Activated CD4-positive, CD25-positive, alpha-beta regulatory T cell (primary cell): ENCODE results near the gene SYNE4.
A peak's percentile ranks its signal among the peaks of the same experiment; 100 is the strongest.
"Not testable (repeated sequence)": the region's sequence is repeated elsewhere in the genome, so short reads cannot be mapped to it uniquely, and the experiment has no call there.

Experiments
- DNase-seq, 4 experiments: peaks; one replicate each; lab custom pipeline; 2025; lab: John Stamatoyannopoulos, UW

The SYNE4 gene

GRCh38 chr19:35990771-35991730, 17.6 kb downstream of the SYNE4 start:
- DNase-seq = no peak

DNA sequence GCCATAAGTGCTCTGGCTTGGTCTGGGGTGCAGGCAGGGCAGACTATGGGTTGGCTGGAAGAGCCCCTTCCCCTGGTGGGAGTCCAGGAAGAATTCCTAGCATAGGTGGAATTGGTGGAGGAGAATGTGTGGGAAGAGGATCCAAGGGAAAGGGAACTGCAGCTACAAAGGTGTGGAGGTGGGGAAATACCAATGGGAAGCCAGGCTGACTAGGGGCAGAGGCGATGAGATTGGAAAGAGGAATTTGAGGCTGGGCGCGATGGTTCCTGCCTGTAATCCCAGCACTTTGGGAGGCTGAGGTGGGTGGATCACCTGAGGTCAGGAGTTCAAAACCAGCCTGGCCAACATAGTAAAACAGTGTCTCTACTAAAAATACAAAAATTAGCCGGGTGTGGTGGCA, 18.5 kb downstream of the SYNE4 start:
- no peak for DNase-seq

- DNase-seq = no peak
Observed at GRCh38 chr19:35988824-35989223, 19.8 kb downstream of the SYNE4 start.

- no peak for DNase-seq
Observed at GRCh38 chr19:35987571-35987896, 21.1 kb downstream of the SYNE4 start.

DNA sequence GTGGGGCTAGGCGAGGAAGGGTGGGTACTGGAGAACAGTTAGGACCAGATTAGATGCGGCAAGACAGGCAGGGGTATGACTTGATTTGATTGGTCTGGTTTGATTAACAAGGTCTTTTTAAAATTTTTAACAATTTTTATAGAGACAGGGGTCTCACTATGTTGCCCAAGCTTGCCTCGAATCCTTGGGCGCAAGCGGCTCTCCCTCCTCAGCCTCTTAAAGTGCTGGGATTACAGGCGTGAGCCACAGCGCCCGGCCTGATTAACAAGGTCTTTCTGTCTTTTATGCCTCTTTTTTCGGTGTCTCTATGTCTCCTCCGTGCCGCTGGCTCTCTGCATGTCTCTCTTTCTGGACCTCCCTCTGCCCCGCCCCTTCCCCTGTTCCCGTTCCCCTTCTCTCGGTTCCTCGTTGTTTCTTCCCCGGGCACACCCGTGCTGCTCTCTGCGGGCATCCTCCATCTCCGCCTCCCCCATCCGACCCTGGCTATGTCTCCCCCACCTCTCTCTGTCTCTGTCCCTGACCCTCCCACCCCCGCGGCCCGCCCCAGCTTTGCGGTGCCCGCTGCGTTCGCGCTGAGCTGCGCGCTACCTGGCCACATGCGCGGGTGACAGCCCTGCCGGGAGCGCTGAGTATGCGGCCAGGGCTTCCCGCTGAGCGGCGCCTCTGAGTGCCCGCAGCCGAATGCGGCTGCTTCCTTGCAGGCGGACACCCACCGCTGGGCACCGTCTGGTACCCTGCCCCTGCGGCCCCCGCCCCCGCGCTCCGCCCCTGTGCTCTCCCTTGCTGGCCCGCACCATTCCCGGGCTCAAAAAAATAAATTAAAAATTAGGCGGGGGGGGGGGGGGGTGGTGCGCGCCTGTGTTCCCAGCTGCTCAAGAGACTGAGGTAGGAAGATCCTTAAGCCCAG, 21.7 kb downstream of the SYNE4 start:
- no peak for DNase-seq

DNA sequence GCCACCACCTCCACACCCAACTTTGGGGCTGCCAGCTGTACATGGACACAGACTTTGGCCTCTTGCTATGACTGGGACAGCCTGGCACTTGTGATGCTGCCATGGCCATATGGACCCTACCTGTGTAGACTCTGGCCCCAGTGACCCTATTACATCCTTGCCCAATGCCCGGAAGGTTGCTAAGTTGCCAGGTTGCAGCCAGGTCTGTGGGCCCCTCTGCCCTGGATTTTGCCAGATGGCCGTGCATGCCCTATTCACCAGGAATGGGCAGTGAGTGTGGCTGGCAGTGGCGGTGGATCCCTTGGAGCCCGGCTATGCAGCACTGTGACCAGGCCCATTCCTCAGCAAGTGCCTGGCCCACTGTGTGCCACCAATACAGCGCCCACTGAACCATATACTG, 22.5 kb downstream of the SYNE4 start:
- DNase-seq = no peak

DNA sequence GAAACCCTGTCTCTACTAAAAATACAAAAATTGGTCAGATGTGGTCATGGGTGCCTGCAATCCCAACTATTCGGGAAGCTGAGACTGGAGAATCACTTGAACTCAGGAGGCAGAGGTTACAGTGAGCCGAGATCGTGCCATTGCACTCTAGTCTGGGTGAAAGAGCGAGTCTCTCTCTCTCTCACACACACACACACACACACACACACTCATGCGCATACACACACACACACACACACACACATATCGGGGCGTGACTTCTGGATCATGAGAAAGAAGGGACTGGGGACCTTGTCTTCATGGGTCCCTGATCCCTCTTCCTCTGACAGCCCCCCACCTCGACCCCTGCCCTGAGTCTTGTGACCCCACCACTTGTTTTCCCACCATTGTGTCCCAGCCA, 25.4 kb downstream of the SYNE4 start:
- DNase-seq = no peak

DNA sequence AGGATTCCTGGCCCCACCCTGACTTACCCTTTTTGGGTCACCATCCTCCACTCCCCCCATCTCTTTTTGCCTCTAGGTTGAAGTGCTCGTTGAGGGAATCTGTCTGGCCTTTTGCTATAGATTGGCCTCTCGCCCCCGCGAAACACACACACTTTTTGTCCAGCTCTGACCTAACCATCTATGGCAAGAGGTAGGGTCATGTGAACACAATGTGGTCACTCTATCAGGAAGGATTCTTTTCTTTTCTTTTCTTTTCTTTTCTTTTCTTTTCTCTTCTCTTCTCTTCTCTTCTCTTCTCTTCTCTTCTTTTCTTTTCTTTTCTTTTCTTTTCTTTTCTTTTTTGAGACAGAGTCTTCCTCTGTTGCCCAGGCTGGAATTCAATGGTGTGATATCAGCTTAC, 27.6 kb downstream of the SYNE4 start:
- DNase-seq = not testable (repeated sequence)

GRCh38 chr19:35978832-35979365, 29.7 kb downstream of the SYNE4 start:
- no peak for DNase-seq

GRCh38 chr19:35978271-35978670, 30.3 kb downstream of the SYNE4 start:
- DNase-seq = no peak

- no peak for DNase-seq
Observed at GRCh38 chr19:35977446-35978222, 31.0 kb downstream of the SYNE4 start.

- DNase-seq = no peak
Observed at GRCh38 chr19:35975608-35976214, 32.9 kb downstream of the SYNE4 start.

DNA sequence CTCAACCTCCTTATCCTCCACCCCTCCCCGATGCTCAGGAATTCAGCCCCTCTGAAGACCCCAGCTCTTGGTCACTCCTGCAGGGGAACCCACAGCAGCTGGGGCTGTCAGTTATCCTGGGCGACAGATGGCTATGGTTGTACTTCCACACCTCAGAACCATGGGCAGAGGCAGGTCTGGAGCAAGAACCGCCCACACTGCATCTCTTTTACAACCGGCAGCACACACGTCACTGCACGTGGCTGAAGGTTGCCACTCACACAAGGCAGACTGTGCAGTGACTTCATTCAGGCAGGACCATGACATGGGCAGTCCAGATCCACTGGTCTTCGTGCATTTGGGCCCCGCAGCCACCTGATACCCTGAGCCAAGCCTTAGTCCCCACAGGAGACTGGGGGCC, 35.1 kb downstream of the SYNE4 start:
- no peak for DNase-seq

- no peak for DNase-seq
Observed at GRCh38 chr19:35966771-35967170, 41.8 kb downstream of the SYNE4 start.

GRCh38 chr19:35963514-35963913, 45.1 kb downstream of the SYNE4 start:
- no peak for DNase-seq

GRCh38 chr19:35960432-35960972, 48.1 kb downstream of the SYNE4 start:
- DNase-seq = no peak

DNA sequence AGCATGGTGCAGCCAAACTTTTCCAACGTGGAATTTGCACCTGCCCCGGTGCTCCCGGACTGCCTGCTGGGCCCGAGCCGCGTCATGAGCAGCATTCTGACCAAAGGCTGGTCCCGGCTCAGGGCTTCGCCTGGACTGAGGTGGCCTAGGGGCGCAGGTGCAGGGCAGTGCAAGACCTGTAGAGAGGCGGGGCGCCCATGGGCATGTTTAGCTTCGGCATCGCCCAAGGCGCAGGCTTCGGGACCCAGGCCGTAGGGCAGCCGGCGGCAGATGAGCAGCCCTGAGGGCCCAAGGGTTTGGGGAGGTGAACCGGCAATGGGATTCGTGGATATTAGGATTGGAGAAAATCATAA, 48.7 kb downstream of the SYNE4 start:
- no peak for DNase-seq

DNA sequence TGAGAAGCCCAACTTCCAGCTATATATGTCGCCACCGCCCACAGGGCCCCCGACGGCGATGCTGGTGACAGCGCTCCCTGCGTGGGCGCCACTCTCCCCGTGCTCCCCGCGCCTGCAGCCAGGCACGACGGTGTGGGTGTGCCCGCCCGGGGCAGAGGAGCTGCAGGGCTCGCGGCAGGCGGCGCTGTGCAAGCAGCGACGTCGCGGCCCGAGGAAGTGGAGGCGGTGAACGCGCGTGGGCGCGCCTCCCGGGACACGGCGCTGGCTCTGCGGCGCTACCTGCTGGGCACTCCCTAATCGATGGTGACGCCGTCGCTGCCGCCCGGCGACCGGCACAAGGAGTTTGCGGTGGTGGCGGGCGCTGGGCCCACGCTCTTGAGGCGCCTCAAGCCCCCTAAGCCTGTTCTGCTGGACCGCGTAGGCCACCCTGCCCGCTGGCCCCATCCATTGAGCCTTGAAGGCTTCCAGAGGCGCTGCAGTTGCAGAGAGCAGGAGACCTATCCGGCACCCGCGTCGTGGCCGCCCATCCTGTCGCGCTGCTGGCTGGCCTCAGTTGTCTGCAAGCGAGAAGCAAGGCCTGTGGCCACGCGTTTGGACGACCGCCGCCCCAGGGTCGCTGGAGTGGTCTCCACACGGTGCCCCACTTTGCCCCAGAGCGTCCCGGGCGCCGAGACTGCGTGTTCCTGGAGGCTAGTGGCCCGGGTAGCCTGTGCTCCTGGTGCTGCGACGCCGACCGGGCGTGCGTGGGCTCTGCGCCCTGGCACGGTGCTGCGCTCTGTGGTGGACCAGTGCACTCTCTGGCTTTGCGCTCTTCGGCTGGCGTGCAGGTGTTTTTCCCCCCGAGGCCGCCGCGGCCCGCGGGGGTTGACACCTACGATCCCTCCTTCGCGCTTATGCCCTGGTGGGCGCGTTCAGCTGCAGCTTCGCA, 49.3 kb downstream of the SYNE4 start:
- DNase-seq = peak; percentile 29 to 78 (median 58)

- no peak for DNase-seq
Observed at GRCh38 chr19:35958660-35959039, 50.0 kb downstream of the SYNE4 start.

DNA sequence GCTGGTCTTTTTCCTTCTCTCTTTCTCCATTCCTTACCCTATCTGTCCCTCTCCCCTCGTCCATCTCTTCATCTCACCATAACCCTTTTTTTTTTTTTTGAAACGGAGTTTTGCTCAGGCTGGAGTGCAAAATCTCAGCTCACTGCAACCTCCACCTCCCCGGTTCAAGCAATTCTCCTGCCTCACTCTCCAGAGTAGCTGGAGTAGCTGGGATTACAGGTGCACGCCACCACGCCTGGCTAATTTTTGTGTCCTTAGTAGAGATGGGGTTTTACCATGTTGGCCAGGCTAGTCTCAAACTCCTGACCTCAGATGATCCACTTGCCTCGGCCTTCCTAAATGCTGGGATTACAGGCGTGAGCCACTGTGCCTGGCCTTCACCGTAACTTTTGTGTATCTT, 51.2 kb downstream of the SYNE4 start:
- not testable (repeated sequence) for DNase-seq
